T-helper 2 cell treated with Interferon-gamma antibody and Interleukin-4, amounts not matched to agents 5 μg/mL and 100 μg/mL, for 36 hours (primary cell): ENCODE measurements around the gene LCN9.

Experiments
- DNase-seq: peaks from one replicate; pipeline ENCODE4 v3.0.0; 2021; ENCODE audit warnings: low spot score
- H3K27ac Mint-ChIP-seq: one replicate; pipeline ENCODE4 v1.8.0; 2021; ENCODE audit warnings: mild to moderate bottlenecking, mixed read lengths
- H3K27me3 Mint-ChIP-seq: one replicate; pipeline ENCODE4 v1.8.0; 2021; ENCODE audit warnings: low read depth, mixed read lengths
- H3K36me3 Mint-ChIP-seq: one replicate; pipeline ENCODE4 v1.8.0; 2021; ENCODE audit warnings: low read depth, mixed read lengths
- H3K4me1 Mint-ChIP-seq: one replicate; pipeline ENCODE4 v1.8.0; 2021; ENCODE audit warnings: low read depth, mixed read lengths
- H3K4me3 Mint-ChIP-seq: one replicate; pipeline ENCODE4 v1.8.0; 2022; ENCODE audit warnings: mild to moderate bottlenecking, moderate library complexity, mixed read lengths
- H3K9me3 Mint-ChIP-seq: one replicate; pipeline ENCODE4 v1.8.0; 2021; ENCODE audit warnings: mixed read lengths

The LCN9 gene

DNA sequence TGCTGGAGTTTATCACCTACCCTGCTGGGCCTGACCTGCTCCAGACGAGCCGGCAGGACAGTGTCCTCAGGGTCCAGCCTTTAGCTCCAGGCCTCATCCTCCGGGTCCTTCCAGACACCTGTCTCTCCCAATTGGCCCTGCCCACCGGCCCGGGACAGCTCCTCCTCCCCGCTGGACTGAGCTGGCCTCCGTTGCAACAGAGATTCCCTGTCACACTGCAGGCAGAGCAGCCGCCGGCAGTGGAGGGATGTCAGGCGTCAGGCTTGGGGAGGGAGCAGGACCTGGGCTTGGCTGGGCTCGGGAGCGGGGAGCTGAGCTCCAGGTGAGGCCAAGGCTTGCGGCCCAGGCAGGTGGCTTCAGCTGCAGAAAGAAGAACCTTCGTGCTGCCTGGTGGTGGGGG is 40.6 kb downstream of the LCN9 start:
- H3K4me3 Mint-ChIP-seq: no peak overlapping the region
- no peak for DNase-seq
- H3K4me1 Mint-ChIP-seq: no peaks in the 10 kb centered on the region
- no peak overlapping the region for H3K27ac Mint-ChIP-seq
- H3K9me3 Mint-ChIP-seq: no peaks in the 10 kb centered on the region
- no peaks in the 10 kb centered on the region for H3K27me3 Mint-ChIP-seq
- H3K36me3 Mint-ChIP-seq: no peaks in the 10 kb centered on the region

DNA sequence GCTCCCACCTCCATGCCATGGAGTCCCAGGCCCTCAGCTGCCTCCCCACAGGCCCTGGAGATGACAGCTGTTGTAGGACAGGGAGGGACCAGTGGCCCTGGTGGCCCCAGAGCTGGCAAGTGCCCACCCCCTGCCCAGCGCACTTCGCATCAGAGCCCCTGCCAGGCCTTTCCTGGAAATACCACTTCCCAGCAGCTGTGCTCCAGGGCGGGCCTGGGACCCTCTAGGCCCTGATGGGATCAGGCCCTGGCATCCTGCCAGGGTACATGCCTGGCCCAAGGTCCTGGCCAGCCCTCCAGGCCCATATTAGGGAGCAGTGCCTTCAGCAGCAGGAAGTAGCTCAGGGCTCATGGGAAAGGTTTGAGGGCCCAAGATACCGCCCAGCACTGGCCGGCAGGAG is 41.4 kb downstream of the LCN9 start:
- no peaks in the 10 kb centered on the region for H3K27me3 Mint-ChIP-seq
- H3K4me1 Mint-ChIP-seq: no peaks in the 10 kb centered on the region
- no peaks in the 10 kb centered on the region for H3K36me3 Mint-ChIP-seq
- no peak overlapping the region for H3K27ac Mint-ChIP-seq
- no peak for DNase-seq
- no peak overlapping the region for H3K4me3 Mint-ChIP-seq
- no peaks in the 10 kb centered on the region for H3K9me3 Mint-ChIP-seq

DNA sequence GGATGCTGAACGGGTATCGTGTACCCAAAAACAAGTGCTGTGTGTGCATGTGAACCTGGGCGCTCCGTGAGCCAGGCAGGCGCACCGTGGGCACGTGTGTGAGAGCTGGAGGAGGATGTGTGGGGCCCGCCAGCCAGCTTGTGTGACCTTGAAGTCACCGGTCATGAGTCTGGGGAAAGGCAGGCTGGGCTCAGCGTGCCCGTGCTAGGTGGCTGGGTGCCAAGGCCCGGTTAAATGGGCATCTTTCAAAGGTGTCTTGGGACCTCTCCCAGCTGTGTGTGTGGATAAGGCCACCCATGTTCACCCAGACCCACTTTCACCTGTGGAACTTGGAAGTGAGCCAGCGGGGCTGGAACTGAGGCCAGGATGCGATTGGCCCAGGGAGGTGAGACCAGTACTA is 42.3 kb downstream of the LCN9 start:
- no peaks in the 10 kb centered on the region for H3K27me3 Mint-ChIP-seq
- no peaks in the 10 kb centered on the region for H3K4me1 Mint-ChIP-seq
- no peaks in the 10 kb centered on the region for H3K36me3 Mint-ChIP-seq
- H3K27ac Mint-ChIP-seq: no peak overlapping the region
- no peak overlapping the region for H3K4me3 Mint-ChIP-seq
- no peaks in the 10 kb centered on the region for H3K9me3 Mint-ChIP-seq
- DNase-seq: no peak

DNA sequence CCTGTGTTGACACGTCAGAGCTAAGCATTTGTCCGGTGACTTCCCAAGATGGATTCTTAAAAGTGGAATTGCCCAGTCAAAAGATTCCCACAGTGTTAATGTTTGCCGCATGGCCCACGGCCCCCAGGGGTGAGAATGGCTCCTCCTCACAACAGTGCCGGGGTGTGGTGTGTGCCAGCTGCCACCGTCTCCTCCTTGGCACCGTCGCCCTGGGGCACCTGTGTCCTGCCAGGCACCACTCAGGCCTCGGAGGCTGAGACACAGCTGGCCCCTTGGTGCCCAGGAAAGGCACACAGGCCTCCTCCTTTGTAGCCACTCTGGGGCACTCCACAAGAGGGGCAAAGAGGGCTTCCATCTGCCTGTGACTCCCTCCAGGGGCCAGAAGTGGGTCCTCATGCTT is 43.2 kb downstream of the LCN9 start:
- no peaks in the 10 kb centered on the region for H3K4me1 Mint-ChIP-seq
- H3K9me3 Mint-ChIP-seq: no peaks in the 10 kb centered on the region
- no peak overlapping the region for H3K4me3 Mint-ChIP-seq
- no peak overlapping the region for H3K27ac Mint-ChIP-seq
- no peaks in the 10 kb centered on the region for H3K36me3 Mint-ChIP-seq
- no peak for DNase-seq
- H3K27me3 Mint-ChIP-seq: no peaks in the 10 kb centered on the region

DNA sequence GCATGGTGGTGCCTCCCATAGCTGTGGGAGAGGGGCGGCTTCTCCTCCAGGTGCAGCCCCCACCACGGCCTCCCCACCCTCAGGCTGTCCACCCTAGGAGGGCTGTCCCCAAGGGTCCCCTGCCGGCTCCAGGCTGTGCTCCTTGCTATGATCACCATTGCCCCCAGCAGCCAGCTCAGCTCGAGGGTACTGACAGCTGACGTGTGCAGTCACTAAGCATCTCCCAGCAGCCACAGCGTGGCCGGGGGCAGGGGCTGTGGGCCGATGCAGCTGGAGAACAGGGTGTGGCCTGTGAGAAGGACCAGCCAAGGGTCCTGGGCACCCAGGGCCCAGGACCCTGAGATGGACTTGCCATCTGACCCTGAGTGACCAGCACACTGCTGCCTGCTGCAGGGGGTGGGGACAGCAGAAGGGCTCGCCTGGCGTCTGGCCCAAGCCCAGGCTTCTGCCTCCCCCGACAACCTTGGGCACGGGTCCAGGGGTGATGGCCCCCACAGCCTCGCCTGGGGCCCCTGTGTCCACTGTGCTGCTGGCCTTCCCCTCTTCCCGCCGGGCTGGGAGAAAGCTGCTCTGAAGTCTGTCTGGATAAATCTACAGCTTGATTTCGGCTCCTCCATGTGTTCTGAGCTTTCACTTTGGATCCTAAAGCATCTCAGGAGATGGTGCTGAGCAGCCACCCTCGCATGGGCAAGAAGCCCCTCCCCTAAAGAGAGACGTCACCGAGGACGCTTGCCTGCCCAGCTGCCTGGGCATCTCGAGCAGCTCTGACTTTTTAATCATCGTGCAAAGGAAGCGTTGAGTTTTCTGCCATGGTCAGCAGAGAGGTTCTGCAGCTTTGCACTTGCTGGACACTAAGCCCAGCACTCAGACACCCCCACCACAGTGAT is 44.4 kb downstream of the LCN9 start:
- no peak overlapping the region for H3K4me3 Mint-ChIP-seq
- no peak for DNase-seq
- H3K36me3 Mint-ChIP-seq: no peaks in the 10 kb centered on the region
- H3K9me3 Mint-ChIP-seq: no peaks in the 10 kb centered on the region
- no peaks in the 10 kb centered on the region for H3K27me3 Mint-ChIP-seq
- no peak overlapping the region for H3K27ac Mint-ChIP-seq
- H3K4me1 Mint-ChIP-seq: no peaks in the 10 kb centered on the region

DNA sequence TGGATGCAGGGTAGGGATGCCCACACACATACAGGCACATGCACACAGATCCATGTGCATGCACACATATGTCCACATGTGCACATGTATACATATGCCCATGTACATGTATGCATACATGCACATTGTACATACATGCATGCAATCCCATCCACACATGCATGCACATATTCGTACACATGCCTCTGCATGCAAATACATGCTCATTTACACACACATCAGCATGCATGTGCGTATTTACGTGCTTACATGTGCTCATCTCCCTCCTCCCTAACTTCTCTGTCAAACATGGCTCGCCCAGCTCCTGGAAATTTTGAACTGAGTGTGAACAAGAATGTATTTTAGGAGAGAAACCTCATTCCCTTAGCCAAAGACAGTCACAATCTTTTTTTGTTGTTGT is 45.1 kb downstream of the LCN9 start:
- H3K36me3 Mint-ChIP-seq: no peaks in the 10 kb centered on the region
- H3K27me3 Mint-ChIP-seq: no peaks in the 10 kb centered on the region
- H3K4me1 Mint-ChIP-seq: no peaks in the 10 kb centered on the region
- H3K9me3 Mint-ChIP-seq: no peaks in the 10 kb centered on the region
- H3K27ac Mint-ChIP-seq: no peak overlapping the region
- no peak for DNase-seq
- H3K4me3 Mint-ChIP-seq: no peak overlapping the region

DNA sequence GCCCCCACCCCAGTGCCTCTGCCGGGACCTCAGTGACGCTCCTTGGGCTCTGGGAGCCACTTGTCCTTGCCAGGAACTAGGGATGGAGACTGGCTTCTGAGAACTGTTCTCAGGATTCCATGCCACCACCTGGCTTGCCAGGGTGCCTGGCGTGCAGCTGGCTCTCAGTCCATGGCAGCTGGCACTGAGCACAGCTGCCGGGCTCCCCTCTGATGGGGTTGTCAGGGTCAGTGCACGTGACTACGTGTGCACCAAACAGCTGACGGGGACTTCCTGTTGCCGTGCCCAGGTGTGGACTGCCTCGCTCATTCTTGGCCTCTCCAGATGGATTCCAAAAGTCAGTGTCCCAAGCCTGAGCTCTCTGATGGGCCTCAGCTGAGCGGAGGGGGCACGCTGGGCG is 48.3 kb downstream of the LCN9 start:
- Mint-ChIP-seq H3K27me3 (peaks cover 12% of the 10 kb centered on the region), H3K9me3 (no peaks in the 10 kb centered on the region), H3K4me1 (no peaks in the 10 kb centered on the region), H3K4me3 (no peak overlapping the region), H3K36me3 (no peaks in the 10 kb centered on the region), H3K27ac (no peak overlapping the region)
- no peak for DNase-seq

DNA sequence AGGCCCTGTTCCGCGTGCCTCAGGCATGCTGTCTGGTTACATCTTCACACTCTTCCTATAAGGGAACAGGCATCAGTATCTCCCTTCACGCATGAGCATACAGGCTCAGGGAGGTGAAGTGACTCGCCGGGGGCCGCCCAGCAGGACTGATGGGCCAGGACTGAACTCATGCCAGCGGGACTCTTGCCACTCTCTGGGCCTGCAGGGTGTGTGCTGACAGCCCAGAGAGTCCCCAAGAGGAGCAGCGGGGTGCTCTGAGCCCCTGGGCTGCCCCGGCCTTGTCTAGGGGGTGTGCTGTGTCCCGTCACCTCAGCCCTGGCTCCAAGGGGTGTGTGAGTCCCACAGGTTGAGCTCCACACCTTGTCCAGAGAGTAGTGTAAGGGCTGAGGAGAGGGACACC is 48.8 kb downstream of the LCN9 start:
- Mint-ChIP-seq H3K9me3 (no peaks in the 10 kb centered on the region), H3K27me3 (peaks cover 12% of the 10 kb centered on the region)

DNA sequence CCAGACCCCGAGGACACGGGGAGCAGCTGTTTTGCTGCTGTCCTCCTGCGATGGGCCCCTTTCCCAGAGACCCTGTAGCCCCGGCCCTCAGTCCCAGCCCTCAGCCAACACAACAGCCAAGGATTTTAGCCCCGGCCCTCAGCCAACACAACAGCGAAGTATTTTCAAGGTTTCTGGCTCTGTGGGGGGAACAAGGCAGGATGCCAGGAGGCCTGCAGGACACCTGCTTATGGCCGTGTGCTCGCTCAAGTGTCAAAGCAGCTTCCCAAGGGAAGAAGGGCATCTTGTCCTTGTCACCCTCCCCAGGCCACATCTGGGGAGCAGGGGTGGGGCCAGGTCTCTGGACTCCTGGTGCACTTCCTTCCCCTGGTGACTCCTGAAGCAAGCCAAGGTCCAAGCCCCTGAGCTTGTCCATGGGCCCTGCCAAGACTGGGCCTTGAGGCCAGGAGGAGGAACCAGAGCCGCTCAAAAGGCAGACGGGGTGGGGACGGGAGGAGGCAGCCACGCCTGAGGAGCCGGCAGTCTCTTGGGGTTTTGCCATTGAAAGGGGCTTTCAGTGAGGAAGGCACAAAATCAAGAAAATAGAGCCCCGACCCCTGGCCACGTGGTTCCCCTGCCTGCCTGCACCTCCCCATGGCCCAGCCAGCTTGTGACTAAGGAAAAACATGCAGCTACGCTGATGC is 49.6 kb downstream of the LCN9 start:
- DNase-seq: no peak
- H3K36me3 Mint-ChIP-seq: no peaks in the 10 kb centered on the region
- peaks cover 12% of the 10 kb centered on the region for H3K27me3 Mint-ChIP-seq
- no peaks in the 10 kb centered on the region for H3K9me3 Mint-ChIP-seq
- no peak overlapping the region for H3K27ac Mint-ChIP-seq
- H3K4me3 Mint-ChIP-seq: no peak overlapping the region
- H3K4me1 Mint-ChIP-seq: no peaks in the 10 kb centered on the region

More for the DNA sequence above, 48.8 kb downstream of the LCN9 start:
- Mint-ChIP-seq H3K4me1 (no peaks in the 10 kb centered on the region), H3K36me3 (no peaks in the 10 kb centered on the region), H3K4me3 (no peak overlapping the region), H3K27ac (no peak overlapping the region)
- DNase-seq: no peak

DNA sequence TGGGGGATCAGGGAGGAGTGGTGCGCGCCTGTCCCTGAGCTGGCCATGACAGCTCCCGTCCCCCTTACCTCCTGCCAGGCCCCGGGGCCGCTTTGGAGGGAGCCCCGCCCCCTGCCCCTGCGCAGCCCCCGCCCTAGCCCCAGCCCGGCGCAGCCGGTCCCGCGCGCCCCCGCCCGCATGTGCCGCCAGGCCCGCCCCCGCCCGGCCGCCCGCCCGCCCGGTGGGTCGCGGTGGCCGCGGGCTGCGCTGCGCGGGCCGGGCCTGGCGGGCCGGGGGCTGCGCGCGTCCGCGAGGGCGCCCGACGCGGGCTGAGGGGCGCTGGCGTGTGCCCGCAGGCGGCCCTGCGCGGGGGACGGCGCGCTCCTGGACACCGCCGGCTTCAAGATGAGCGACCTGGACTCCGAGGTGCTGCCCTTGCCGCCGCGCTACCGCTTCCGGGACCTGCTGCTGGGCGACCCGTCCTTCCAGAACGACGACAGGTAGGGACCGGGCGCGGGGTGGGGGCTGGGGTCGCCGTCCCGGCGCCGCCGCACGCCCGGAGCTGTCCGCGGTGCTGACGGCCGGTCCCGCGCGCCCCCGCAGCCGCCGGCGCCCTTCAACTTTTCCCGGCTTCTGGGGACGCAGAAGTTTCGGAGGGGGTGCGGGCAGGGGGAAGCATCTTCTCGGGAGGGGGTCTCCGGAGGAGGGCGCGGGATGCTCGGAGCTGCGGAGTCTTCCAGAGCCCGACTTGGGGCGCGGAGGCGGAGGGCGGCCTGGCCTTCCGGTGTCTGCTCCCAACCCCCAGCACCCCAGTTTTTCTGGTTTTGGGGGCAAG is 51.3 kb downstream of the LCN9 start:
- Mint-ChIP-seq H3K4me1 (no peaks in the 10 kb centered on the region), H3K27ac (no peak overlapping the region), H3K36me3 (no peaks in the 10 kb centered on the region), H3K27me3 (peaks cover 12% of the 10 kb centered on the region), H3K9me3 (no peaks in the 10 kb centered on the region), H3K4me3 (no peak overlapping the region)
- no peak for DNase-seq

DNA sequence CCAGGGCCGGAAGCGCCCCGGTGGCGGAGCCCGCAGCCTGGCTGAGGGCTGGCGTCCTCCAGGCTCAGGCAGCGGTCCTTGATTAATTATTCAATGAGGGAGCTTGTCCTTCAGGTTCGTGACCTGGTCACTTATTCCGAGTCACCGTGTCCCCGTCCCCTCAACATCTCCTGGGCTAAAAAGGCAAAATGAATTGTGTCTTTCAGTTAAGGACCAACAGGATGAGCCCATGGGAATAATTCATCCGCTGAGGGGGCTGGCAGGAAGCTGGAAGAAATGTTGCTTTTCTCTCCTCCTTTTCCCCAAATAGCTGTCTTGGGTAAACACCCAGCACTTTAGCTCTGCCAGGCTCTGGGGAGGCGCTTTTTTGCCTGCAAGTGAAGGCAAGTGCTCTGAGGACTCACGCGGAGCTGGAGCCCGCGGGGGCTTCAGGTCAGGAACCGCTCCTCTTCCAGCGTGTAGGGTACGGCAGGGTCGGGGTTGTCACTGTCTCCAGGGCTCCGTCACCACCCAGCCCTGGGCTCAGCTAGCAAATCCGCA is 52.0 kb downstream of the LCN9 start:
- no peaks in the 10 kb centered on the region for H3K4me1 Mint-ChIP-seq
- no peak overlapping the region for H3K27ac Mint-ChIP-seq
- no peaks in the 10 kb centered on the region for H3K36me3 Mint-ChIP-seq
- peaks cover 12% of the 10 kb centered on the region for H3K27me3 Mint-ChIP-seq
- DNase-seq: no peak
- no peak overlapping the region for H3K4me3 Mint-ChIP-seq
- no peaks in the 10 kb centered on the region for H3K9me3 Mint-ChIP-seq

DNA sequence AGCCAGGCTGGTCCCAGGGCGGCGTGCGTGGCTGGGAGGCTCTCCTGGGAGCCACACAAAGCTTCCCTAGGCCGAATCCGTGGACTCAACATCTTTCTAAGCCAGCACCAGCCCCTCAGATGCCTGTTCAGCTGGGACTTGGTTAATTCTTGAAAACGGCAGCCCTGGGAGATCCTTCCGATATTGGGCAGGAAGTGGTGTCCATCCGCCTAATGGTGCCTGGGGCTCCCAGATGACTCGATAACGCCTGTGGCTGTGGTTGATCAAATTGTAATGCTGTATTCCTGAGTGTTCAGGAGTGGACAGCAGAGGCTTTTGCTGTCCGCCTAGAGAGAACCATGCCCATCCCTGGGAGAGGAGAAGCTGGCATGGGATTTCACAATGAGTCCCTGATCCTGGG is 52.9 kb downstream of the LCN9 start:
- Mint-ChIP-seq H3K4me1 (no peaks in the 10 kb centered on the region), H3K27ac (no peak overlapping the region), H3K4me3 (no peak overlapping the region), H3K9me3 (no peaks in the 10 kb centered on the region), H3K27me3 (peaks cover 12% of the 10 kb centered on the region), H3K36me3 (no peaks in the 10 kb centered on the region)
- DNase-seq: no peak
